H9 (cell line): ENCODE measurements around the gene KIF26A. TPM values are rescaled to one million over a fixed set of nuclear protein-coding genes. Genes with fewer than 3 reads are reported as not detected.

Experiments
- DNase-seq: peaks from one replicate; pipeline ENCODE4 v3.0.0-alpha.2; 2017
- H2AFZ ChIP-seq: one replicate; pipeline ENCODE4 v1.6.1; 2013; ENCODE audit warnings: mild to moderate bottlenecking, low read length, control low read depth, moderate library complexity
- H2AK5ac ChIP-seq: 2 replicates; pipeline ENCODE4 v1.6.1; 2013; ENCODE audit warnings: low read length, control low read depth, mixed read lengths; ENCODE audit not compliant: insufficient read length
- H2BK120ac ChIP-seq: one replicate; pipeline ENCODE4 v1.6.1; 2013; ENCODE audit warnings: low read depth, mild to moderate bottlenecking, low read length, control low read depth, inconsistent platforms; ENCODE audit not compliant: poor library complexity, severe bottlenecking
- H2BK12ac ChIP-seq: 2 replicates; pipeline ENCODE4 v1.6.1; 2013; ENCODE audit warnings: low read length, control low read depth, mixed read lengths, low read depth; ENCODE audit not compliant: insufficient read length
- H2BK15ac ChIP-seq: 2 replicates; pipeline ENCODE4 v1.6.1; 2013; ENCODE audit warnings: low read depth, low read length, control low read depth
- H2BK20ac ChIP-seq: one replicate; pipeline ENCODE4 v1.6.1; 2013; ENCODE audit warnings: low read depth, mild to moderate bottlenecking, low read length, control low read depth, inconsistent platforms; ENCODE audit not compliant: poor library complexity, severe bottlenecking
- H2BK5ac ChIP-seq: 2 replicates; pipeline ENCODE4 v1.6.1; 2013; ENCODE audit warnings: low read length, control low read depth, mixed read lengths; ENCODE audit not compliant: insufficient read length
- H3K14ac ChIP-seq: 2 replicates; pipeline ENCODE4 v1.6.1; 2013; ENCODE audit warnings: low read length, control low read depth; ENCODE audit not compliant: insufficient read depth
- H3K18ac ChIP-seq: 2 replicates; pipeline ENCODE4 v1.6.1; 2013; ENCODE audit warnings: low read depth, mild to moderate bottlenecking, mixed read lengths, low read length, control low read depth; ENCODE audit not compliant: insufficient read length
- H3K23ac ChIP-seq: 2 replicates; pipeline ENCODE4 v1.6.1; 2013; ENCODE audit warnings: low read length, control low read depth, mixed read lengths, low read depth; ENCODE audit not compliant: insufficient read length
- H3K23me2 ChIP-seq: 2 replicates; pipeline ENCODE4 v1.6.1; 2013; ENCODE audit warnings: low read depth, mild to moderate bottlenecking, mixed read lengths, low read length, control low read depth; ENCODE audit not compliant: insufficient read length, poor library complexity, severe bottlenecking
- H3K27ac ChIP-seq: 2 replicates; pipeline ENCODE4 v1.5.1; 2013; ENCODE audit warnings: low read length, control low read depth, mixed read lengths, low read depth; ENCODE audit not compliant: insufficient read length
- H3K27me3 ChIP-seq: 2 replicates; pipeline ENCODE4 v1.6.1; 2013; ENCODE audit warnings: low read length, control low read depth, inconsistent platforms; ENCODE audit not compliant: insufficient read depth
- H3K4ac ChIP-seq: 2 replicates; pipeline ENCODE4 v1.6.1; 2013; ENCODE audit warnings: low read depth, mild to moderate bottlenecking, control low read depth, inconsistent platforms, low read length, moderate library complexity
- H3K4me1 ChIP-seq: 2 replicates; pipeline ENCODE4 v1.6.1; 2013; ENCODE audit warnings: low read length, control low read depth, inconsistent platforms; ENCODE audit not compliant: insufficient read depth
- H3K4me2 ChIP-seq: 2 replicates; pipeline ENCODE4 v1.6.1; 2013; ENCODE audit warnings: low read length, control low read depth, mixed read lengths; ENCODE audit not compliant: insufficient read length, insufficient read depth
- H3K56ac ChIP-seq: 2 replicates; pipeline ENCODE4 v1.6.1; 2013; ENCODE audit warnings: low read depth, mild to moderate bottlenecking, mixed read lengths, low read length, control low read depth; ENCODE audit not compliant: insufficient read length
- H3K79me1 ChIP-seq: 2 replicates; pipeline ENCODE4 v1.6.1; 2013; ENCODE audit warnings: low read depth, mild to moderate bottlenecking, moderate library complexity, low read length, control low read depth, inconsistent platforms; ENCODE audit not compliant: insufficient read depth, poor library complexity, severe bottlenecking
- H3K79me2 ChIP-seq: 2 replicates; pipeline ENCODE4 v1.6.1; 2013; ENCODE audit warnings: low read length, control low read depth, inconsistent platforms; ENCODE audit not compliant: insufficient read depth
- H3K9ac ChIP-seq: 2 replicates; pipeline ENCODE4 v1.6.1; 2013; ENCODE audit warnings: low read length, control low read depth, mixed read lengths; ENCODE audit not compliant: insufficient read length; ENCODE audit errors: extremely low read depth
- H3K9me3 ChIP-seq: one replicate; pipeline ENCODE4 v1.6.1; 2013; ENCODE audit warnings: low read depth, low read length, inconsistent platforms; ENCODE audit not compliant: control insufficient read depth
- H3T11ph ChIP-seq: one replicate; pipeline ENCODE4 v1.6.1; 2013; ENCODE audit warnings: mild to moderate bottlenecking, low read length, control low read depth, inconsistent platforms
- H4K20me1 ChIP-seq: one replicate; pipeline ENCODE4 v1.6.1; 2013; ENCODE audit not compliant: control insufficient read depth, insufficient read length, insufficient read depth
- H4K5ac ChIP-seq: 2 replicates; pipeline ENCODE4 v1.6.1; 2013; ENCODE audit warnings: low read depth, mild to moderate bottlenecking, mixed read lengths, low read length, control low read depth; ENCODE audit not compliant: insufficient read length
- H4K8ac ChIP-seq: replicated peaks from 2 replicates; pipeline ENCODE4 v1.6.1; 2013; ENCODE audit warnings: low read length, control low read depth, mixed read lengths, low read depth; ENCODE audit not compliant: insufficient read length
- H4K91ac ChIP-seq: 2 replicates; pipeline ENCODE4 v1.6.1; 2013; ENCODE audit warnings: low read depth, mild to moderate bottlenecking, moderate library complexity, mixed read lengths, low read length, control low read depth; ENCODE audit not compliant: insufficient read length
- H3K27ac Mint-ChIP-seq, 3 experiments: 2 replicates in 2 of 3; 3 replicates in 1 of 3; pipeline ENCODE4 v1.8.0; 2020 to 2021; ENCODE audit warnings: mixed read lengths in 3 of 3, mild to moderate bottlenecking in 1 of 3, moderate library complexity in 1 of 3
- H3K27me3 Mint-ChIP-seq: 2 replicates; pipeline ENCODE4 v1.8.0; 2021; ENCODE audit warnings: low read depth, mild to moderate bottlenecking, moderate library complexity, mixed read lengths
- H3K36me3 Mint-ChIP-seq, 3 experiments: 2 replicates in 2 of 3; 3 replicates in 1 of 3; pipeline ENCODE4 v1.8.0; 2020 to 2021; ENCODE audit warnings: low read depth in 3 of 3, mixed read lengths in 3 of 3; ENCODE audit not compliant: insufficient read depth in 1 of 3
- H3K4me1 Mint-ChIP-seq, 2 experiments: 2 replicates each; pipeline ENCODE4 v1.8.0; 2020; ENCODE audit warnings: mixed read lengths in 2 of 2
- H3K4me3 Mint-ChIP-seq, 2 experiments: 2 replicates in 1 of 2; 3 replicates in 1 of 2; pipeline ENCODE4 v1.8.0; 2020 to 2021; ENCODE audit warnings: mild to moderate bottlenecking in 2 of 2, mixed read lengths in 2 of 2, moderate library complexity in 1 of 2
- H3K9me3 Mint-ChIP-seq, 2 experiments: 2 replicates in 1 of 2; 3 replicates in 1 of 2; pipeline ENCODE4 v1.8.0; 2020; ENCODE audit warnings: mild to moderate bottlenecking in 2 of 2, mixed read lengths in 2 of 2, moderate library complexity in 1 of 2
- WGBS: extraction: QIAGEN DNeasy Blood & Tissue Kit; methylation state at CpG from one replicate; pipeline ENCODE4 v1.1.7; 2013; ENCODE audit warnings: missing lambda C conversion rate, low lambda C conversion rate, mixed read lengths; ENCODE audit not compliant: insufficient read length; ENCODE audit errors: extremely low coverage; 5-methylcytosine and 5-hydroxymethylcytosine counted together
- total RNA-seq: library from RNA; stranded (reverse); gene quantifications from 2 replicates; pipeline ENCODE4 v1.2.1, GENCODE V29; 2021
- TF ChIP-seq, protein P1 (sequence below): fragments of 200-600 bp; sonication (generic); conservative IDR thresholded peaks from 3 replicates; pipeline ENCODE4 v1.8.0; 2021; ENCODE audit warnings: antibody characterized with exemption, mild to moderate bottlenecking

The KIF26A gene
- total RNA-seq, 1 experiment from 2014 or later = 44.2 TPM

DNA sequence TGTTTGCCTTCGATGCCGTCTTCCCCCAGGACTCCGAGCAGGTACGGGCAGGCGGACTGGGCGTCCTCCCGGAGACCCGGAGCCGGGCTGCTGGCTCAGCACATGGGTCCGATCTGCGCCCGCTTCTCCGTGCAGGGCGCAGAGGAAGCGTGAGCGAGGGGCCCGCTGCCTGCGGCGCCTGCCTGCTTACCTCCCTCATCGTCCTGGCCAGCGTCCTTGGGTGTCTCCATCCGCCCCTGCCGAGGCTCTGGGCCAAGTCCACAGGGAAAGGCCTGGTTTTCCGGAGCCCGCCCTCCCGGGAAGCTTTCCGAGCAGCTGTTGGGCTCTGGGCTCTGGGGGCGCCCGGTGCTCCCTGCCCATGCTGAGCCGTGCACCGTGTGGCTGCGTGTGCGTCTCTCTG is 33.5 kb downstream of the KIF26A start:
- H3K27me3 ChIP-seq = no peaks in the 10 kb centered on the region
- H4K5ac ChIP-seq = no peak overlapping the region
- DNase-seq = no peak
- no peak overlapping the region for H3K4ac ChIP-seq
- H3K14ac ChIP-seq = no peak overlapping the region
- no peak overlapping the region for H2AFZ ChIP-seq
- no peak overlapping the region for H3K27ac ChIP-seq
- Mint-ChIP-seq H3K9me3 (no peaks in the 10 kb centered on the region), H3K4me3 (no peak overlapping the region; a peak in 1 of 5 replicates), H3K27ac (peak overlapping the region in 1 of 3 experiments; percentile 73; a peak in 1 of 7 replicates), H3K27me3 (no peaks in the 10 kb centered on the region; the same call in 1 of the 2 replicates), H3K4me1 (peaks cover 25 to 31% of the 10 kb centered on the region in 2 experiments), H3K36me3 (peaks cover 2 to 11% (median 7%) of the 10 kb centered on the region in 3 experiments; a peak in 4 of 7 replicates)
- H3K4me1 ChIP-seq = peaks cover 4% of the 10 kb centered on the region; the same call in 1 of the 2 replicates
- H2BK12ac ChIP-seq = no peak overlapping the region
- H3K9ac ChIP-seq = no peak overlapping the region
- no peak overlapping the region for H2BK5ac ChIP-seq
- no peaks in the 10 kb centered on the region for H3K23me2 ChIP-seq
- no peak overlapping the region for H4K91ac ChIP-seq
- no peak overlapping the region for H2AK5ac ChIP-seq
- no CpG with 5 or more reads among the region's 33 CpGs for WGBS
- no peak overlapping the region for H2BK15ac ChIP-seq
- H3T11ph ChIP-seq = no peak overlapping the region
- no peak overlapping the region for H3K56ac ChIP-seq
- no peak overlapping the region for H3K18ac ChIP-seq
- no peak overlapping the region for H4K8ac ChIP-seq
- no peaks in the 10 kb centered on the region for H4K20me1 ChIP-seq
- H2BK120ac ChIP-seq = no peak overlapping the region
- TF ChIP-seq, protein P1, sequence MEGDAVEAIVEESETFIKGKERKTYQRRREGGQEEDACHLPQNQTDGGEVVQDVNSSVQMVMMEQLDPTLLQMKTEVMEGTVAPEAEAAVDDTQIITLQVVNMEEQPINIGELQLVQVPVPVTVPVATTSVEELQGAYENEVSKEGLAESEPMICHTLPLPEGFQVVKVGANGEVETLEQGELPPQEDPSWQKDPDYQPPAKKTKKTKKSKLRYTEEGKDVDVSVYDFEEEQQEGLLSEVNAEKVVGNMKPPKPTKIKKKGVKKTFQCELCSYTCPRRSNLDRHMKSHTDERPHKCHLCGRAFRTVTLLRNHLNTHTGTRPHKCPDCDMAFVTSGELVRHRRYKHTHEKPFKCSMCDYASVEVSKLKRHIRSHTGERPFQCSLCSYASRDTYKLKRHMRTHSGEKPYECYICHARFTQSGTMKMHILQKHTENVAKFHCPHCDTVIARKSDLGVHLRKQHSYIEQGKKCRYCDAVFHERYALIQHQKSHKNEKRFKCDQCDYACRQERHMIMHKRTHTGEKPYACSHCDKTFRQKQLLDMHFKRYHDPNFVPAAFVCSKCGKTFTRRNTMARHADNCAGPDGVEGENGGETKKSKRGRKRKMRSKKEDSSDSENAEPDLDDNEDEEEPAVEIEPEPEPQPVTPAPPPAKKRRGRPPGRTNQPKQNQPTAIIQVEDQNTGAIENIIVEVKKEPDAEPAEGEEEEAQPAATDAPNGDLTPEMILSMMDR = no peak
- no peak overlapping the region for H3K4me2 ChIP-seq
- H2BK20ac ChIP-seq = no peak overlapping the region
- H3K79me1 ChIP-seq = no peaks in the 10 kb centered on the region
- no peaks in the 10 kb centered on the region for H3K9me3 ChIP-seq
- H3K79me2 ChIP-seq = no peaks in the 10 kb centered on the region
- no peak overlapping the region for H3K23ac ChIP-seq
